Measurements from ENCODE around the gene CHRNA7. TPM values are rescaled to one million over a fixed set of nuclear protein-coding genes. Genes with fewer than 3 reads are reported as not detected.

Gene CHRNA7
- total RNA-seq, 1 experiment from 2014 or later, result 7.8 TPM

GRCh38 chr15:32004249-32004648 lies 26.1 kb upstream of the CHRNA7 start:
- Mint-ChIP-seq H3K27me3 (ENCODE audit: low read depth) (no peaks in the 10 kb centered on the region; the same call in 1 of the 2 replicates), H3K9me3 (peaks cover 4% of the 10 kb centered on the region; the same call in 1 of the 2 replicates), H3K4me3 (no peak overlapping the region), H3K27ac (no peak overlapping the region), H3K36me3 (no peaks in the 10 kb centered on the region), H3K4me1 (no peaks in the 10 kb centered on the region)
- ATAC-seq (no peak), DNase-seq (ENCODE audit: low spot score) (no peak)
- CTCF ChIA-PET, result interaction anchor here (0.6 to 5.0 kb wide), 5 partner anchors 11 to 200 kb away, joined by 3 to 20 read pairs (median 7); partner anchors contain the start of gene CHRNA7
- TF ChIP-seq GTF2I (CRISPR knock-in tag; conservative IDR thresholded peaks at IDR 0.05), result no peak
- TF ChIP-seq MAX (CRISPR knock-in tag; IDR thresholded peaks at IDR 0.05), result no peak
- no peak for TF ChIP-seq FOXJ3 (CRISPR knock-in tag; IDR thresholded peaks at IDR 0.05; ENCODE audit: borderline replicate concordance)
- TF ChIP-seq USF2 (CRISPR knock-in tag; IDR thresholded peaks at IDR 0.05), result no peak
- TF ChIP-seq E2F4 (CRISPR knock-in tag; IDR thresholded peaks at IDR 0.05; ENCODE audit: borderline replicate concordance, low read depth), result no peak
- TF ChIP-seq SP1 (CRISPR knock-in tag; conservative IDR thresholded peaks at IDR 0.05), result no peak
- TF ChIP-seq FOXP1 (CRISPR knock-in tag; IDR thresholded peaks at IDR 0.05; ENCODE audit: borderline replicate concordance), result no peak
- TF ChIP-seq HMGA2 (CRISPR knock-in tag; IDR thresholded peaks at IDR 0.05), result no peak
- TF ChIP-seq ARID4B (CRISPR knock-in tag; IDR thresholded peaks at IDR 0.05; ENCODE audit: borderline replicate concordance), result no peak
- TF ChIP-seq ZSCAN18 (CRISPR knock-in tag; IDR thresholded peaks at IDR 0.05), result no peak
- TF ChIP-seq, protein P1, sequence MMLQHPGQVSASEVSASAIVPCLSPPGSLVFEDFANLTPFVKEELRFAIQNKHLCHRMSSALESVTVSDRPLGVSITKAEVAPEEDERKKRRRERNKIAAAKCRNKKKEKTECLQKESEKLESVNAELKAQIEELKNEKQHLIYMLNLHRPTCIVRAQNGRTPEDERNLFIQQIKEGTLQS (CRISPR knock-in tag; conservative IDR thresholded peaks at IDR 0.05), result no peak
- no peak for TF ChIP-seq TEAD4 (CRISPR knock-in tag; IDR thresholded peaks at IDR 0.05)
- TF ChIP-seq AFF4 (CRISPR knock-in tag; IDR thresholded peaks at IDR 0.05; ENCODE audit: borderline replicate concordance), result no peak
- POLR2A ChIA-PET, result no interaction called here
